Measurements from ENCODE around the gene DNMT1. TPM values are rescaled to one million over a fixed set of nuclear protein-coding genes. Genes with fewer than 3 reads are reported as not detected.

The DNMT1 gene
- polyA plus RNA-seq, 1 donor from 2014 or later: 58.4 TPM

DNA sequence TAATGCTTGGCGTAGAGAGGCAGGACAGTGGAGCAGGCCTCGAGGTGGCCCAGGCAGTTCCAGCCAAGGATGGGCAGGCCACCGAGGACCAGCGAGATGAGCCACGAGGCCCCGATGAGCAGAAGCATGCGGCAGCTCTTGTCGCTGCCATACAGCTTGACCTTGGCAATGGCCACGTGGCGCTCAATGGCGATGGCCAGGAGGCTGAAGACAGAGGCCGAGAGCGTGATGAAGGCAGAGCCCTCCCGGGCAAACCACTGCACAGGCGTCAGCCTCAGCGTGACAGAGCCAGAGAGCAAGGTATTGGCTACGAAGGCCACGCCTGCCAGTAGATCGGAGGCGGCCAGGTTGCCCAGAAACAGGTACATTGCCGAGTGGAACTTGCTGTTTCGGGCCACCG lies 29.6 kb upstream of the DNMT1 start:
- Histone ChIP-seq H3F3A (ENCODE audit: insufficient read depth, low read length, poor library complexity, severe bottlenecking) (no peaks in the 10 kb centered on the region), H3K79me2 (replicated peaks; ENCODE audit: insufficient read depth, low read length) (peaks cover 10% of the 10 kb centered on the region), H3K9me2 (ENCODE audit: insufficient read depth, low read length) (no peaks in the 10 kb centered on the region), H3K36me3 (ENCODE audit: insufficient read depth, low read length) (no peaks in the 10 kb centered on the region), H3K4me2 (ENCODE audit: low read length) (no peak overlapping the region), H3K9ac (ENCODE audit: low read length) (no peak overlapping the region), H3K27me3 (ENCODE audit: insufficient read depth, low read depth, low read length) (no peaks in the 10 kb centered on the region), H2AFZ (ENCODE audit: low read depth, low read length) (no peak overlapping the region), H4K20me1 (ENCODE audit: insufficient read depth) (no peaks in the 10 kb centered on the region), H3K4me3 (ENCODE audit: low read length) (no peak overlapping the region), H3K9me3 (ENCODE audit: low read length) (no peaks in the 10 kb centered on the region), H3K27ac (ENCODE audit: low read length) (no peak overlapping the region)
- TF ChIP-seq, protein P1, sequence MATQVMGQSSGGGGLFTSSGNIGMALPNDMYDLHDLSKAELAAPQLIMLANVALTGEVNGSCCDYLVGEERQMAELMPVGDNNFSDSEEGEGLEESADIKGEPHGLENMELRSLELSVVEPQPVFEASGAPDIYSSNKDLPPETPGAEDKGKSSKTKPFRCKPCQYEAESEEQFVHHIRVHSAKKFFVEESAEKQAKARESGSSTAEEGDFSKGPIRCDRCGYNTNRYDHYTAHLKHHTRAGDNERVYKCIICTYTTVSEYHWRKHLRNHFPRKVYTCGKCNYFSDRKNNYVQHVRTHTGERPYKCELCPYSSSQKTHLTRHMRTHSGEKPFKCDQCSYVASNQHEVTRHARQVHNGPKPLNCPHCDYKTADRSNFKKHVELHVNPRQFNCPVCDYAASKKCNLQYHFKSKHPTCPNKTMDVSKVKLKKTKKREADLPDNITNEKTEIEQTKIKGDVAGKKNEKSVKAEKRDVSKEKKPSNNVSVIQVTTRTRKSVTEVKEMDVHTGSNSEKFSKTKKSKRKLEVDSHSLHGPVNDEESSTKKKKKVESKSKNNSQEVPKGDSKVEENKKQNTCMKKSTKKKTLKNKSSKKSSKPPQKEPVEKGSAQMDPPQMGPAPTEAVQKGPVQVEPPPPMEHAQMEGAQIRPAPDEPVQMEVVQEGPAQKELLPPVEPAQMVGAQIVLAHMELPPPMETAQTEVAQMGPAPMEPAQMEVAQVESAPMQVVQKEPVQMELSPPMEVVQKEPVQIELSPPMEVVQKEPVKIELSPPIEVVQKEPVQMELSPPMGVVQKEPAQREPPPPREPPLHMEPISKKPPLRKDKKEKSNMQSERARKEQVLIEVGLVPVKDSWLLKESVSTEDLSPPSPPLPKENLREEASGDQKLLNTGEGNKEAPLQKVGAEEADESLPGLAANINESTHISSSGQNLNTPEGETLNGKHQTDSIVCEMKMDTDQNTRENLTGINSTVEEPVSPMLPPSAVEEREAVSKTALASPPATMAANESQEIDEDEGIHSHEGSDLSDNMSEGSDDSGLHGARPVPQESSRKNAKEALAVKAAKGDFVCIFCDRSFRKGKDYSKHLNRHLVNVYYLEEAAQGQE (IDR thresholded peaks at IDR 0.05; ENCODE audit: borderline replicate concordance): no peak
- TF ChIP-seq TAF1 (IDR thresholded peaks at IDR 0.05; ENCODE audit: low read depth) (no peak), POLR2AphosphoS5 (IDR thresholded peaks at IDR 0.05) (no peak), MXI1 (conservative IDR thresholded peaks at IDR 0.05; ENCODE audit: poor library complexity, severe bottlenecking) (no peak), RAD21 (conservative IDR thresholded peaks at IDR 0.05) (no peak), EP300 (conservative IDR thresholded peaks at IDR 0.05; ENCODE audit: poor library complexity, severe bottlenecking) (no peak), SMC3 (conservative IDR thresholded peaks at IDR 0.05; ENCODE audit: poor library complexity) (no peak), EZH2 (IDR thresholded peaks at IDR 0.05; ENCODE audit: borderline replicate concordance, insufficient read depth, low read length, poor library complexity, severe bottlenecking) (no peak)
- TF ChIP-seq, protein P2, sequence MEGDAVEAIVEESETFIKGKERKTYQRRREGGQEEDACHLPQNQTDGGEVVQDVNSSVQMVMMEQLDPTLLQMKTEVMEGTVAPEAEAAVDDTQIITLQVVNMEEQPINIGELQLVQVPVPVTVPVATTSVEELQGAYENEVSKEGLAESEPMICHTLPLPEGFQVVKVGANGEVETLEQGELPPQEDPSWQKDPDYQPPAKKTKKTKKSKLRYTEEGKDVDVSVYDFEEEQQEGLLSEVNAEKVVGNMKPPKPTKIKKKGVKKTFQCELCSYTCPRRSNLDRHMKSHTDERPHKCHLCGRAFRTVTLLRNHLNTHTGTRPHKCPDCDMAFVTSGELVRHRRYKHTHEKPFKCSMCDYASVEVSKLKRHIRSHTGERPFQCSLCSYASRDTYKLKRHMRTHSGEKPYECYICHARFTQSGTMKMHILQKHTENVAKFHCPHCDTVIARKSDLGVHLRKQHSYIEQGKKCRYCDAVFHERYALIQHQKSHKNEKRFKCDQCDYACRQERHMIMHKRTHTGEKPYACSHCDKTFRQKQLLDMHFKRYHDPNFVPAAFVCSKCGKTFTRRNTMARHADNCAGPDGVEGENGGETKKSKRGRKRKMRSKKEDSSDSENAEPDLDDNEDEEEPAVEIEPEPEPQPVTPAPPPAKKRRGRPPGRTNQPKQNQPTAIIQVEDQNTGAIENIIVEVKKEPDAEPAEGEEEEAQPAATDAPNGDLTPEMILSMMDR (IDR thresholded peaks at IDR 0.05; ENCODE audit: poor library complexity, severe bottlenecking): no peak

DNA sequence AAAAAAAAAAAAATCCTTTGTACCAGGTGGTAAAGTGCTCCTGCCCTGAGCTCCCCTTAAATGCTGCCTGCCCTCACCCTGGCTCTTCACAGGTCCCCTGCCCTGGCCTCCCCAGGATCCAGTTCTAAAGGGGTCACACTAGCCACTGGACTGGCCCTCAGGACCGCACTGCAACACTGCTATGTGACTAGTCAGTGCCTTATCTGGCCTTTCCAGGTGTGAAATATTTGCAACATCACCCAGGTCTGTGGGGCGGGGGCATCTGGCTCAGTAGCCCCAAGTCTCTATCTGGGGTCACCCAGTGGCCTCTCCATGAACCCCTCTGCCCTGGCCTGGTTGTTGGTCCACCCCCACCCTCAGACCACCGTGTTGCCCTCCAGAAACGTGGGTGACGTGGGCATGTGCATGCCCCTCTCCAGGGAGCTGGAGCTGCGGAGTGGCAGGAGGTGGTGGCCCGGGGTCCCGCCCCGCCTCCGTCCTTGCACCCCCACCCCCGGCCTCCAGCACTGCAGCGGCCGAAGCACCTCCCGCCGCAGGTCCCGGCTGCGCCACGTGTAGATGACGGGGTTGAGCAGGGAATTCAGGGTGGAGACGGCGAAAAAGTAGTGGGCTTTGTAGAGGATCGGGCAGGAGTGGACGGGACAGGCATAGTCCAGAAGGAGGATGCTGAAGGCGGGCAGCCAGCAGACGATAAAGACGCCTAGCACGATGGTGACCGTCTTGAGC lies 28.9 kb upstream of the DNMT1 start:
- no peaks in the 10 kb centered on the region for H3K9me3 ChIP-seq (ENCODE audit: low read length)
- TF ChIP-seq, protein P1 (IDR thresholded peaks at IDR 0.05; ENCODE audit: borderline replicate concordance): no peak
- no peak for TF ChIP-seq POLR2AphosphoS5 (IDR thresholded peaks at IDR 0.05)
- TF ChIP-seq MXI1 (conservative IDR thresholded peaks at IDR 0.05; ENCODE audit: poor library complexity, severe bottlenecking): no peak
- TF ChIP-seq TAF1 (IDR thresholded peaks at IDR 0.05; ENCODE audit: low read depth): no peak
- no peak for TF ChIP-seq SMC3 (conservative IDR thresholded peaks at IDR 0.05; ENCODE audit: poor library complexity)
- TF ChIP-seq, protein P2 (IDR thresholded peaks at IDR 0.05; ENCODE audit: poor library complexity, severe bottlenecking): no peak
- no peak for TF ChIP-seq EZH2 (IDR thresholded peaks at IDR 0.05; ENCODE audit: borderline replicate concordance, insufficient read depth, low read length, poor library complexity, severe bottlenecking)
- TF ChIP-seq RAD21 (conservative IDR thresholded peaks at IDR 0.05): no peak
- no peak for TF ChIP-seq EP300 (conservative IDR thresholded peaks at IDR 0.05; ENCODE audit: poor library complexity, severe bottlenecking)
- H3K27me3 ChIP-seq (ENCODE audit: insufficient read depth, low read depth, low read length): no peaks in the 10 kb centered on the region
- H4K20me1 ChIP-seq (ENCODE audit: insufficient read depth): no peaks in the 10 kb centered on the region
- no peak overlapping the region for H3K27ac ChIP-seq (ENCODE audit: low read length)
- H3K4me3 ChIP-seq (ENCODE audit: low read length): no peak overlapping the region
- H3K79me2 ChIP-seq (replicated peaks; ENCODE audit: insufficient read depth, low read length): peaks cover 4% of the 10 kb centered on the region
- H3F3A ChIP-seq (ENCODE audit: insufficient read depth, low read length, poor library complexity, severe bottlenecking): no peaks in the 10 kb centered on the region
- no peak overlapping the region for H2AFZ ChIP-seq (ENCODE audit: low read depth, low read length)
- H3K36me3 ChIP-seq (ENCODE audit: insufficient read depth, low read length): no peaks in the 10 kb centered on the region
- no peak overlapping the region for H3K9ac ChIP-seq (ENCODE audit: low read length)
- no peak overlapping the region for H3K4me2 ChIP-seq (ENCODE audit: low read length)
- no peaks in the 10 kb centered on the region for H3K9me2 ChIP-seq (ENCODE audit: insufficient read depth, low read length)
